GM19452 (cell line): ENCODE data around the gene C2orf80.
"Not testable (repeated sequence)": the region's sequence is repeated elsewhere in the genome, so short reads cannot be mapped to it uniquely, and the experiment has no call there.

ENCODE experiments used
- ATAC-seq: cut with Tn5 transposase; IDR thresholded peaks from one replicate; pipeline ENCODE4 v1.9.1; 2021; ENCODE audit not compliant: unreplicated experiment

Gene C2orf80

GRCh38 chr2:208189810-208190503 is at the start of gene C2orf80:
TSS of gene C2orf80 (minus strand) at chr2:208190030. CDS start at chr2:208186986, 3,044 bp downstream.
- no peak for ATAC-seq

DNA sequence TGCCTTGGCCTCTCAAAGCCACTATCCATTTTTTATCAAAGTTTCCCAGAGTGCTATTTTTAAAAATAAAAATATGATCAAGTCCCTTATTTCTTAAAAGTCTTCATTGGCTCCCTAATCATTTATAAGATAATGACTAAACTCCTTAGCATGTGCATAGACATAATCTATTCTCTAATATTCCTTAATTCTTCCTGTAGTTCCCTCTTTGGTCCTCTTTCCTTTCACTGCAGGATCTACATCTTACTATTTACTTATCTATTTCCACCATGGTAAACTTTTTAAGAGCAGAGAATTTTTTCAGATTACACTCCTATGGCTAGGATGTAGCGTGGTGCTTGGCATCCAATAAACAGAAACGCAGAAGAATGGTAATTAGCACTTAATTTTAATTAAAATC is 46.0 kb upstream of the C2orf80 start:
- ATAC-seq = no peak

- ATAC-seq = no peak
These were observed 45.0 kb upstream of the C2orf80 start for GRCh38 chr2:208234786-208235185.

DNA sequence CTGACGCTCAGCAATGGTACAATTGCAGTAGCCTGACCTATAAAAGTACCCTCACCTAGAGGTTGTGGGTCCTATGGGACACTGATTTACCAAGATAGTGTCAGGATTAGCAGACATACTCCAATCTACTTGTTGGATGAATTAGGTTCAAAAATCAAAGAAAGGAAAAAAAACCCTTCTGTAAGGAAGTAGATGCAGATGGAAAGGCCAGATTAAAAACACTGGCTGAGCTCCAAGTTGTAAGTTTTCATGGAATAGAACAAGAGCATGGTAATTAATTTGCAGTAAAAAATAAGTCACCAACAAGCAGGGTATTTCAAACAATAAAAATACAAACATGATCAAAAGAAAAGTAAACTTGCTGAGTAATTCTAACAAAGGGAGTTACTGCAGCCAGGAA is 38.6 kb upstream of the C2orf80 start:
- no peak for ATAC-seq

DNA sequence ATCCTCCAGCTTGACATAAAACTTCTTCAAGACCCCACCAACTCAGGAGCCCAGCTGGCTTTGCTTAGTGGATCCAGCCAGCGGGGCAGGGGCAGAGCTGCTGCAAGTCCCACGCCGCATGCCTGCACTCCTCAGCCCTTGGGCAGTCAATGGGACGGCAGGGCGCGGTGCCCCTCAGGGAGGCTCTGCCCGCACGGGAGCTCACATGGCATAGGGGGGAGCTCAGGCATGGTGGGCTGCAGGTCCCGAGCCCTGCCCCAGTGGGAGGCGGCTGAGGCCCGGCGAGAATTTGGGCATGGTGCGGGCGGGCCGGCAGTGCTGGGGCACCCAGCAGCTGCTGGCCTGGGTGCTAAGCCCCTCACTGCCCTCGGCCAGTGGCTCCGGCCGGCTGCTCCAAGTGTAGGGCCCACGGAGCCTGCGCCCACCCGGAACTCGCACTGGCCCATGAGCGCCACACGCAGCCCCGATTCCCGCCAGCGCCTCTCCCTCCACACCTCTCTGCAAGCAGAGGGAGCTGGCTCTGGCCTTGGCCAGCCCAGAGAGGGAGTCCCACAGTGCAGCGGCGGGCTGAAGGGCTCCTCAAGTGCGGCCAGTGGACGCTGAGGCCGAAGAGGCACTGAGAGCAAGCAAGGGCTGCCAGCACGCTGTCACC is 37.9 kb upstream of the C2orf80 start:
- ATAC-seq = no peak

GRCh38 chr2:208224802-208225201 is 35.0 kb upstream of the C2orf80 start:
- ATAC-seq = no peak

DNA sequence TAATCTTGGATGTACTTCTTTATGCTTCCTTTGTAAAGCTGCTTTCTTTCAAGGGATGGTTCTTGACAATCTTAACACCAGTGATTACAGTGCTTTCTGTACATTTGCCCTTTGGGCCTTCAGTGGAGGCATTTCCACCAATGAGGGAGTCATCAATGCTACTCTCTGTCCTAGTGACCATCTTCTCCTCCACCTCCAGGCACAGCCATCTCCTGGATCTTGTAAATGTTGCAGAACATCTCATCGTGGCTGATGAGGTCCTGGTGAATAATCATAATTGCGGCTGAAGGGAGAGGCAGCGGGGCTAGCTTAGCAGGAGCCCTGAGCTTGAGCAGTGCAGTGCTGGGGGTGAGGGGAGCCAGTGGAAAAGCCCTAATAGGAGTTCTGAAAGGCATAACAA is 32.5 kb upstream of the C2orf80 start:
- ATAC-seq = no peak

GRCh38 chr2:208221873-208222272 is 32.0 kb upstream of the C2orf80 start:
- not testable (repeated sequence) for ATAC-seq

GRCh38 chr2:208210688-208211451 is 21.0 kb upstream of the C2orf80 start:
- ATAC-seq = no peak

- ATAC-seq = no peak
These were observed 18.7 kb upstream of the C2orf80 start for GRCh38 chr2:208208335-208209085.

GRCh38 chr2:208207769-208208168 is 17.9 kb upstream of the C2orf80 start:
- no peak for ATAC-seq

DNA sequence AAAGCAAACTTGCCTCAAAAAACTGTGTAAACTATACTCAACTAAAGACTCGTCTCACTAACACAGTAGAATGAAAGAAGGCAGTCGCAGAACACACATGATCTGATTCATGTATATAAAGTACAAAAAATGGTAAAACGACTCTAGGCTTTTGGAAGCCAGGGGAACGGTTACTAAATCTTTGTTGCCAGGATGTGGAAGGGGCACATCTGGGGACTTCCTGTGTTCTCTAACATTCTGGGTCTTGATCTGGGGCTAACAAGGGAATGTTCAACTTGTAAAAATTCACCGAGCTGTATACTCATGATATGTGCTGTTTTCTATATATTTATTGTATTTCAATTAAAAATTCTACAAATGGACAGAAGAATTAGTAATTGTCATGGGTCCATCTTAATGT is 14.3 kb upstream of the C2orf80 start:
- ATAC-seq = no peak

- ATAC-seq = no peak
These were observed 5.7 kb upstream of the C2orf80 start for GRCh38 chr2:208195531-208195930.

GRCh38 chr2:208192611-208193236 is 2.9 kb upstream of the C2orf80 start:
- no peak for ATAC-seq

- no peak for ATAC-seq
These were observed 591 bp downstream of the C2orf80 start for GRCh38 chr2:208189069-208189809.

GRCh38 chr2:208186893-208187292 is 2.9 kb downstream of the C2orf80 start:
- ATAC-seq = no peak

DNA sequence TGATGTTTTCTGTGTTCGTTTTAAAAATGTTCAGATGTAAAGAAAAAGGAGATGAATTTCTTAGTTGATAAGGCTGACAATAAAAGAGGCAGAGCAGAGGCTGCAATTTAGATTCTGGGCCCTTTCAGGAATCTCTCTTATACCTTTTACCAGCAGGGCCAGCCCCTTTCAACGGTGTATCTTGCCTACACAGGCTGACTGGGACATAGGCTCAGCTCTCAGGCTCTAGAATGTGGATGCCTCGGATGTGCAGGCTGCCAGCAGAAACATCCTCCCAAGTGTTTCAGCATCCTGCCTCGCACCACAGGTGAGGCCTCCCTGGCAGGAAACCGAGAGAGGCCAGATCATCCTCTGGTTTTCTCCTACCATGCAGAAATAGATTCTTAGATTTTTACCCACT is 3.4 kb downstream of the C2orf80 start:
- no peak for ATAC-seq

DNA sequence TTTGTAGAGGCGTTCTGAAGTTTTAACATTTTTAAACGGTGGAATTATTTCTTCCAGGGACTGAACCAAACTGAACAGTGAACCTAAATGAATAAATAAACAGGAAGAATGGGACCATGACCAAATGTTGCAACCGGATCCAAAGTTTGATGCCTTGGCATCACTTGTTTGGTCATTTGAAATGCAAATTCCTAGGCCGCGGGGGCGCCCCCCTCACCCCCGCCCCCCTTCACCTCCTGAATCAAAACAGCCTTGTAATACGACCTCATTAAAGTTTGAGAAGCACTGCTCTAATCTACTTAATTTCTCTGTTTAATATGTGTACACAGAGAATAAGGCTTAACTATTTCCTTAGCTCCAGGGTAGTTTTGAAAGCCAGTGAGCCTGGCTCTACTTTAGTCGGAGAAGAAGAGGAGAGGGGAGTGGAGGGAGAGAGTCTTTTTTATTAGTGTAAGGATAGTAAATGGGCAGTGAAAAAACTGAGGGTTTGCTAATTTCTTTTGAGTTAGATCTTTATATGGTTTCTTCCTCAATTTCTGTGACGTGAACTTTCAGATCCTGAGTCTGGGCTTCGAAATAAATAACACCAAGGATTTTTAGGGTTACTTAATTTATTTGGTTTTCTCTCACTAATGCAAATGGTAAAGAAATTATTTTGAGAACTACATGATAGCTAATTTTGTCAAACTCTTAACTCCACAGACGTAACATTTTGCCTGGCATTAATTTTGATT is 5.7 kb downstream of the C2orf80 start:
- ATAC-seq = no peak

DNA sequence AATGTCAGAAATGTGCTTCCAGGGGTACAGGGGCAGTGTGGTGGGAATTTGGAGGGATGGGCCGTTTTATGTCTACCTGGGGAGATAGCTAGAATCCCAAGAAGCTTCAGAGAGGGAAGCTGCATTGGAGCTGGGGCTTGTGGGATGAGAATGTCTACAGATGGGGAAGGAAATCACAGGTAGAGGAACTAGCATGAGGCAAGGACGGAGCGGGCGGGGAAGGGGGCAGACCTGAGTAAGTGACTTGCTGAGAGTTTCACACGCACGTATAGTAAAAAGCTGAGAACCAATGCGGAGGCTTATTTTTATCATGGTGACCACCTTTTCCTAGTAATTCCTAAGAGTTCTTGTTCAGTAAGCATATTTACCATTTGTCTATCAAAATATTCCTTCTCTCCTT is 6.3 kb downstream of the C2orf80 start:
- ATAC-seq = no peak
